Measurements from ENCODE around the gene PROC.

The PROC gene

GRCh38 chr2:127414638-127415592 lies 3.3 kb upstream of the PROC start:
- DNase-seq (ENCODE audit: low read depth, low spot score), result no peak

- no peak for DNase-seq (ENCODE audit: low read depth, low spot score)
Observed at GRCh38 chr2:127415593-127416505, 2.4 kb upstream of the PROC start.

- no peak for DNase-seq (ENCODE audit: low read depth, low spot score)
Observed at GRCh38 chr2:127416506-127417001, 1.7 kb upstream of the PROC start.

- DNase-seq (ENCODE audit: low read depth, low spot score), result no peak
Observed at GRCh38 chr2:127417406-127417805, 821 bp upstream of the PROC start.

- DNase-seq (ENCODE audit: low read depth, low spot score), result no peak
Observed at GRCh38 chr2:127419112-127419430, 844 bp downstream of the PROC start.

GRCh38 chr2:127419448-127420038 lies 1.3 kb downstream of the PROC start:
- DNase-seq (ENCODE audit: low read depth, low spot score), result no peak

GRCh38 chr2:127420039-127420864 lies 2.0 kb downstream of the PROC start:
- DNase-seq (ENCODE audit: low read depth, low spot score), result no peak

- DNase-seq (ENCODE audit: low read depth, low spot score), result no peak
Observed at GRCh38 chr2:127421116-127421800, 3.0 kb downstream of the PROC start.

- no peak for DNase-seq (ENCODE audit: low read depth, low spot score)
Observed at GRCh38 chr2:127421871-127422558, 3.8 kb downstream of the PROC start.

- no peak for DNase-seq (ENCODE audit: low read depth, low spot score)
Observed at GRCh38 chr2:127422559-127423477, 4.6 kb downstream of the PROC start.

- DNase-seq (ENCODE audit: low read depth, low spot score), result no peak
Observed at GRCh38 chr2:127423478-127423843, 5.2 kb downstream of the PROC start.

GRCh38 chr2:127423880-127424279 lies 5.7 kb downstream of the PROC start:
- DNase-seq (ENCODE audit: low read depth, low spot score), result no peak

- DNase-seq (ENCODE audit: low read depth, low spot score), result no peak
Observed at GRCh38 chr2:127424598-127425520, 6.6 kb downstream of the PROC start.

- no peak for DNase-seq (ENCODE audit: low read depth, low spot score)
Observed at GRCh38 chr2:127425540-127426490, 7.6 kb downstream of the PROC start.

- no peak for DNase-seq (ENCODE audit: low read depth, low spot score)
Observed at GRCh38 chr2:127426501-127427354, 8.5 kb downstream of the PROC start.
